Left lung (tissue), 10 donors: ENCODE results near the gene COX4I1. TPM values are rescaled to one million over a fixed set of nuclear protein-coding genes. Genes with fewer than 3 reads are reported as not detected.
A peak's percentile ranks its signal among the peaks of the same experiment; 100 is the strongest.

Experiments used
- ATAC-seq: fragments of 200-7000 bp; cut with Tn5 transposase; one replicate; pipeline ENCODE4 v1.9.1; 2020; ENCODE audit warnings: moderate library complexity
- DNase-seq, 4 donors: peaks; one replicate each; pipeline ENCODE4 v3.0.0-alpha.2; 2013 to 2020
- H3K27ac ChIP-seq, 2 donors: fragments of 200-600 bp; sonication (generic) in 1 of 2; one replicate each; pipeline versions ENCODE4 v1.5.0 to v1.8.0; 2020 to 2021
- H3K27me3 ChIP-seq, 2 donors: fragments of 200-600 bp; sonication (generic) in 1 of 2; one replicate each; pipeline versions ENCODE4 v1.5.0 to v1.8.0; 2020 to 2021
- H3K36me3 ChIP-seq, 2 donors: fragments of 200-600 bp; sonication (generic) in 1 of 2; one replicate each; pipeline versions ENCODE4 v1.5.0 to v1.8.0; 2020 to 2021
- H3K4me1 ChIP-seq, 2 donors: fragments of 200-600 bp; one replicate each; pipeline ENCODE4 v1.8.0; 2021
- H3K4me3 ChIP-seq, 2 donors: fragments of 200-600 bp; sonication (generic) in 1 of 2; one replicate each; pipeline versions ENCODE4 v1.5.0 to v1.8.0; 2020 to 2021; ENCODE audit warnings: mild to moderate bottlenecking in 1 of 2
- H3K9me3 ChIP-seq, 2 donors: fragments of 200-600 bp; sonication (generic) in 1 of 2; one replicate each; pipeline versions ENCODE4 v1.5.0 to v1.8.0; 2020 to 2021
- CTCF ChIP-seq, 2 donors: fragments of 200-600 bp; sonication (generic) in 1 of 2; IDR thresholded peaks; one replicate each; pipeline versions ENCODE4 v1.5.0 to v1.8.0; 2021; ENCODE audit warnings: antibody characterized with exemption in 2 of 2
- intact Hi-C, 2 donors: fragments of 100-400 bp; cut with DNase I; formaldehyde crosslinking; loops; one replicate each; pipeline versions ENCODE4 v1.11.2 to v1.14.2; 2022
- polyA plus RNA-seq, 6 donors: library from polyadenylated mRNA; unstranded; fragments of 120-200 nt; gene quantifications; one replicate each; pipeline ENCODE4 v1.2.1, GENCODE V29; 2013; ENCODE audit not compliant: insufficient read length in 6 of 6
- total RNA-seq, 2 donors: library from RNA; stranded (reverse); fragmentation: NEBNext Ultra II Directional; extraction: Animal tissue kit (Norgen Biotek cat#: 25700); gene quantifications; one replicate each; pipeline ENCODE4 v1.2.1, GENCODE V29; 2021
- donor health status: DM: no; HTN: yes; CAD: no.
- donor health status: DM: no; HTN: no; CAD: no.

COX4I1 gene
- total and polyA plus RNA-seq, 8 donors, result 272 to 418 (median 314) TPM

GRCh38 chr16:85853547-85854545 lies 54.4 kb downstream of the COX4I1 start:
- peaks cover 0 to 5% of the 10 kb centered on the region in 2 donors for H3K27me3 ChIP-seq
- H3K36me3 ChIP-seq, result no peaks in the 10 kb centered on the region
- intact Hi-C loops, result no loop called here
- peaks cover 0 to 2% of the 10 kb centered on the region in 2 donors for H3K9me3 ChIP-seq
- DNase-seq, result peak in 1 of 4 donors; percentile 18
- H3K4me1 ChIP-seq, result peaks cover 0 to 25% of the 10 kb centered on the region in 2 donors
- ATAC-seq, result peak; percentile 33
- H3K4me3 ChIP-seq, result no peak overlapping the region
- no peak for TF ChIP-seq CTCF (IDR thresholded peaks at IDR 0.05)
- H3K27ac ChIP-seq, result peak overlapping the region in 1 of 2 donors; percentile 56

GRCh38 chr16:85854935-85855334 lies 55.4 kb downstream of the COX4I1 start:
- Histone ChIP-seq H3K27ac (no peak overlapping the region), H3K9me3 (peaks cover 0 to 2% of the 10 kb centered on the region in 2 donors), H3K4me1 (peaks cover 0 to 27% of the 10 kb centered on the region in 2 donors), H3K4me3 (no peak overlapping the region), H3K36me3 (no peaks in the 10 kb centered on the region), H3K27me3 (no peaks in the 10 kb centered on the region)
- ATAC-seq, result no peak
- intact Hi-C loops, result no loop called here
- TF ChIP-seq CTCF (IDR thresholded peaks at IDR 0.05), result no peak
- DNase-seq, result no peak

- peaks cover 0 to 25% of the 10 kb centered on the region in 2 donors for H3K4me1 ChIP-seq
- H3K9me3 ChIP-seq, result peaks cover 0 to 2% of the 10 kb centered on the region in 2 donors
- no peaks in the 10 kb centered on the region for H3K36me3 ChIP-seq
- no peak overlapping the region for H3K27ac ChIP-seq
- no peak overlapping the region for H3K4me3 ChIP-seq
- TF ChIP-seq CTCF (IDR thresholded peaks at IDR 0.05), result no peak
- DNase-seq (no peak), ATAC-seq (no peak)
- no peaks in the 10 kb centered on the region for H3K27me3 ChIP-seq
- intact Hi-C loops, result no loop called here
These were observed 56.6 kb downstream of the COX4I1 start for GRCh38 chr16:85856079-85856478.

GRCh38 chr16:85856585-85856984 lies 57.1 kb downstream of the COX4I1 start:
- DNase-seq, result no peak
- ATAC-seq, result no peak
- H3K9me3 ChIP-seq, result peaks cover 0 to 2% of the 10 kb centered on the region in 2 donors
- peaks cover 0 to 25% of the 10 kb centered on the region in 2 donors for H3K4me1 ChIP-seq
- H3K27ac ChIP-seq, result no peak overlapping the region
- H3K27me3 ChIP-seq, result no peaks in the 10 kb centered on the region
- H3K4me3 ChIP-seq, result no peak overlapping the region
- intact Hi-C loops, result no loop called here
- no peak for TF ChIP-seq CTCF (IDR thresholded peaks at IDR 0.05)
- H3K36me3 ChIP-seq, result no peaks in the 10 kb centered on the region

Other genes starting within 250 kb of the COX4I1 start
- gene GSE1, start 186.4 kb upstream of the COX4I1 start, total RNA-seq, result 10 to 100 TPM; 84.8 to 93.0 TPM
- 100 to 1,000 TPM in 5 of 6 donors, 10 to 100 TPM in 1; 97.5 to 148 (median 119) TPM for gene GSE1, start 186.4 kb upstream of the COX4I1 start, polyA plus RNA-seq
- gene GINS2, start 110.7 kb upstream of the COX4I1 start, total RNA-seq, result 1 to 10 TPM; 4.2 to 8.5 TPM
- 10 to 100 TPM; 12.9 to 17.4 (median 14.8) TPM for gene GINS2, start 110.7 kb upstream of the COX4I1 start, polyA plus RNA-seq
- 1 to 10 TPM; 1.3 to 1.9 TPM for gene C16orf74, start 48.6 kb upstream of the COX4I1 start, total RNA-seq
- gene C16orf74, start 48.6 kb upstream of the COX4I1 start, polyA plus RNA-seq, result 10 to 100 TPM in 5 of 6 donors, 1 to 10 TPM in 1; 9.4 to 17.5 (median 13.3) TPM
- gene EMC8, start 151 bp upstream of the COX4I1 start, total RNA-seq, result 10 to 100 TPM; 19.4 to 29.1 TPM
- gene EMC8, start 151 bp upstream of the COX4I1 start, polyA plus RNA-seq, result 10 to 100 TPM; 20.9 to 29.1 (median 25.3) TPM
- 10 to 100 TPM; 24.4 to 33.6 TPM for gene IRF8, start 99.5 kb downstream of the COX4I1 start, total RNA-seq
- gene IRF8, start 99.5 kb downstream of the COX4I1 start, polyA plus RNA-seq, result 10 to 100 TPM in 5 of 6 donors, 1 to 10 TPM in 1; 9.8 to 16.3 (median 14.0) TPM